GM12864 (cell line): ENCODE measurements around the gene TAGLN3.

Experiments used
- DNase-seq: peaks from one replicate; pipeline ENCODE4 v3.0.0-alpha.2; 2011; ENCODE audit warnings: low read depth
- H3K4me3 ChIP-seq: 2 replicates; pipeline ENCODE4 v1.5.1; 2011; ENCODE audit warnings: mild to moderate bottlenecking, low read depth, low read length, control low read depth
- TF ChIP-seq, protein P1 (sequence below): IDR thresholded peaks from 2 replicates; pipeline ENCODE4 v1.5.1; 2011; ENCODE audit warnings: low read depth, mild to moderate bottlenecking, moderate library complexity, low read length, control low read depth, inconsistent platforms; ENCODE audit errors: missing control alignments

TAGLN3 gene

DNA sequence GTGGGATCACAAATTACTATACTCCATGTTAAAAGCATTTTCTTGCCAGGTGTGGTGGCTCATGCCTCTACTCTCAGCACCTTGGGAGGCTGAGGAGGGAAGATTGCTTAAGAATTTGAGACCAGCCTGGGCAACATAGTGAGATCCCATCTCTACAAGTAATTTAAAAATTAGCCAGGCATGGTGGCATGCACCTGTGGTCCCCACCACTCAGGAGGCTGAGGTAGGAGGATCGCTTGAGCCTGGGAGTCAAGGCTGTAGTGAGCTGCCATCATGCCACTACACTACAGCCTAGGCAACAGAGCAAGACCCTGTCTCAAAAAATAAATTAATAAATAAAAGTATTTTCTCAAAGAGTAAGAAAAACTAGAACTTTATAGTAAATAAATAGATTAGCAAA is 42.8 kb upstream of the TAGLN3 start:
- no peak overlapping the region for H3K4me3 ChIP-seq
- TF ChIP-seq, protein P1, sequence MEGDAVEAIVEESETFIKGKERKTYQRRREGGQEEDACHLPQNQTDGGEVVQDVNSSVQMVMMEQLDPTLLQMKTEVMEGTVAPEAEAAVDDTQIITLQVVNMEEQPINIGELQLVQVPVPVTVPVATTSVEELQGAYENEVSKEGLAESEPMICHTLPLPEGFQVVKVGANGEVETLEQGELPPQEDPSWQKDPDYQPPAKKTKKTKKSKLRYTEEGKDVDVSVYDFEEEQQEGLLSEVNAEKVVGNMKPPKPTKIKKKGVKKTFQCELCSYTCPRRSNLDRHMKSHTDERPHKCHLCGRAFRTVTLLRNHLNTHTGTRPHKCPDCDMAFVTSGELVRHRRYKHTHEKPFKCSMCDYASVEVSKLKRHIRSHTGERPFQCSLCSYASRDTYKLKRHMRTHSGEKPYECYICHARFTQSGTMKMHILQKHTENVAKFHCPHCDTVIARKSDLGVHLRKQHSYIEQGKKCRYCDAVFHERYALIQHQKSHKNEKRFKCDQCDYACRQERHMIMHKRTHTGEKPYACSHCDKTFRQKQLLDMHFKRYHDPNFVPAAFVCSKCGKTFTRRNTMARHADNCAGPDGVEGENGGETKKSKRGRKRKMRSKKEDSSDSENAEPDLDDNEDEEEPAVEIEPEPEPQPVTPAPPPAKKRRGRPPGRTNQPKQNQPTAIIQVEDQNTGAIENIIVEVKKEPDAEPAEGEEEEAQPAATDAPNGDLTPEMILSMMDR, result no peak
- no peak for DNase-seq

DNA sequence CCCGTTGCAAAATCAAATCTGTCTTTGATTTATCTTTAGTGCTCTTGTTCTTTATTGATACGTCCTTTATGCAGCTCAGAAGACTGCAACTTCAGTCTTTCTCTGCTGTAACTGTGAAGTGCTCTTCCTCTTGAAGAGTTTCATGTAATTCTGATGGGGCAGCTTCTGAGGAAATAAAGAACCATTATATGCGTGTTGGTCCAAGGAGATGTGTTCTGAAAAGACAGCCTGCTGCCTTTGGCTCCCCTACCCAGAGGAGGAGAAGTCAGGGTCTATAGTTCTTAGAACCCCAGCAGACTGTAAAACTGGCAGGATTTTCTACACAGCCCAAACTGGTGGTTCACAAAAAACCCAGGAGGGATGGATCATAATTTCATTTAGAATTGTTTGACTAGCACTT is 42.3 kb upstream of the TAGLN3 start:
- H3K4me3 ChIP-seq, result no peak overlapping the region
- TF ChIP-seq, protein P1, result no peak
- DNase-seq, result no peak

DNA sequence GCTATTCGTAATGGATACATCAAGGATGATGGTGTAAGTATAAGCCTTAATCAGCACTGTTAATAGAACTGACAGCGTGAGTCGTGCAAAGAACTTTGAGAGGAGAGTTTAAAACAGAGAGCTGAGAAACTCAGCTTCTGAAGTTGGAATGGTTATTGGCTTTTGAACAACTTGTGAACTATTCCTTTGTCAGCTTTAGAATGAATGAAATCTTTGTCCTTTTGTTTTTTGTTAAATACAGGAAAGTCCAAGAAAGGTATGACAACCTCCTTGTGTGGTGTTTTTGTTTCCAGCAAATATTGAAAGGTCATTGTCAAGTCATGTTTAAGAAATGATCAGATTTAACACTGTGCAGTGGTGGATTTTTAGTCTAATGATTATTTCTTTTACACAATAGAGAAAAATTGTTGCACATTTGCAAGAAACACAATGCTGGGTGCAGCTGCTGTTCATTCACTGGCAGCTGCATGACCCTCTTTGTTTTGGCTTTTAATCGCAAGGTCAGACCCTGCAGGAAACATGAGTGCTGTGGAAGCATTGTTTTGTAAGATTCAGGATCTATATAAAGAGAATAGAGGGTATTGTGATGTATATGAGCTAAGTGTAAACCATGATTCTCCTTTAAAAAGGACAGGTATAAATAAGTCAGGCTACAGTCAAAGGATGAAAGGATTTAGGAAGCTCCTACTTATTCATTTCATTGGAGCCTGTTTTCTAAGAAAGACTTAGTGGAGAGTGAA is 41.6 kb upstream of the TAGLN3 start:
- H3K4me3 ChIP-seq, result no peak overlapping the region
- DNase-seq, result no peak
- TF ChIP-seq, protein P1, result no peak

DNA sequence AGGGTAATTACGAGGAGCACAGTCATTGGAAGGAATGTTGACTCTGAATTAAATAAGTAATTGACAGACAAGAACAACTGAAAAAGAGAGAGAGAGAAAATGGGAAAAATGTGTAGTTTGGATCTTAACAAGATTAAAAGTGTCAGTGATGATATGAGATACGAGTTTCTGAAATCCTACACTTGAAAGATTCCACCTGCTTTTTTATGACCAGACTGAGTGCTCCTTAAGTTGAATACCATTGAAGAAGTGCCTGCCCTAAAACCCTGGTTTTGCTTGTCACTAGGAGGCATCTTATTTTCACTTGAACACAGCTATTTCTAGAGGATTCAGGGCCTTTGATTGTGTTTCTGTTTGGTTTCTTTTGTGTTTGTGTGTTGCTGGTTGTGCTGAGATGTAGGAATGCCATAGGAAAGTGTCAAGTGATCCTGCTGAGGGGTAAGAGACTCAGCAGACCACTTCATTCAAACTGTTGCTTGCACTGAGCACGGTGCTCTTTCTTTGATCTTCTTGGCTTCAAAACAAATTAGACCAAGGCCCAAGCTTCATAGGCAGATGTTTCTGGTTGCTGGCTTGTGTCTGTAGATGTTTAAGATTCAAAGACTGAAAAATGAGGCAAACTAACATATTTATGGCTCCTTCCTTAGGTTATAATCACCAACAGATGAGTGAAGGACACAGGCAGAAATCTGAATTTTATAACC is 37.1 kb upstream of the TAGLN3 start:
- H3K4me3 ChIP-seq, result no peak overlapping the region
- DNase-seq, result no peak
- TF ChIP-seq, protein P1, result no peak

DNA sequence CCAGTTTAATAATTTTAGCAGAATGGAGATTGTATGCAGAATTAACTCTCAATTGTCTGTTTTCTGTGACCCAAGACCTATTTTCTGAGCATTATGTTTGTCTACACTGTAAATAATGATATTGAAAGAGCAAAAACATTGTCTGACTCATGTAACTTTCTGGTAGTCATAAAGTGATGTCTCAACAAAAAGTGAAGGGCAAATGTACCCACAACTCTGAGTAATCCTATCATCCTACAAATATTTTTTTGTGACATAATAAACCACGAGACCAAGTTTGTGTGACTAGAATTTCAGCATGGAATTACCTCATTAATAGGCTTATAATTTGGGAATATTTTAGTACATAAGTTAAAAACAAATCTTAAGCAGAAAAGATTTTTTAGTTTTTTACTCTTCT is 35.3 kb upstream of the TAGLN3 start:
- TF ChIP-seq, protein P1, result no peak
- no peak overlapping the region for H3K4me3 ChIP-seq
- no peak for DNase-seq

DNA sequence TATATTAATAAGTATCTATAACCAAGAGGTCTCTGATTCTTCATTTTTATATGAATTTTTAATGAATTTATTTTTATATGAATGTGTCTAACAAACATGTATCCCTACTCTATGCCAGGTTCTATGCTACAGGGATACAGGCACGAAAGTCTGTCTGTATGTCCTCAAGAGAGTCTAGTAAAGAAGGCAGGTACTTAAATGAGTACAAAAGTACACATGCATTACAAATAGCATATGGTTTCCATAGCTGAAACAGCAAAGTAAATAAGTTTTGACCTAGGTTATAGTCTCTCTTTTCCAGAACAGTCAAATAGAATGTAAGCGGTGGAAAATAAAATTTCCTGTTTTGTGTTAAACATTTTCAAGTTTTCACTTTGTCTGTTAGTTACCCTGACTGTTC is 33.2 kb upstream of the TAGLN3 start:
- TF ChIP-seq, protein P1, result no peak
- no peak overlapping the region for H3K4me3 ChIP-seq
- DNase-seq, result no peak
